Ascending aorta (tissue), 2 donors: Measurements from ENCODE around the gene TLR9. TPM values are rescaled to one million over a fixed set of nuclear protein-coding genes. Genes with fewer than 3 reads are reported as not detected.

ENCODE experiments used
- DNase-seq, 2 donors: peaks; one replicate each; pipeline ENCODE4 v3.0.0-alpha.2; 2019; ENCODE audit warnings: low spot score in 2 of 2
- H3K27ac ChIP-seq, 2 donors: fragments of 200-600 bp; sonication (generic); one replicate each; pipeline ENCODE4 v1.5.1; 2016 to 2017; ENCODE audit warnings: mild to moderate bottlenecking in 1 of 2
- H3K27me3 ChIP-seq: fragments of 200-600 bp; sonication (generic); one replicate; pipeline ENCODE4 v1.5.1; 2017
- H3K36me3 ChIP-seq, 2 donors: fragments of 200-600 bp; sonication (generic); one replicate each; pipeline ENCODE4 v1.5.1; 2016
- H3K4me1 ChIP-seq, 2 donors: fragments of 200-600 bp; sonication (generic); one replicate each; pipeline ENCODE4 v1.5.1; 2016 to 2017; ENCODE audit warnings: mild to moderate bottlenecking in 1 of 2
- H3K4me3 ChIP-seq, 2 donors: fragments of 200-600 bp; sonication (generic); one replicate each; pipeline ENCODE4 v1.5.1; 2016 to 2017; ENCODE audit warnings: mild to moderate bottlenecking in 1 of 2
- H3K9me3 ChIP-seq, 2 donors: fragments of 200-600 bp; sonication (generic); one replicate each; pipeline ENCODE4 v1.5.1; 2016
- intact Hi-C: fragments of 100-400 bp; cut with DNase I; formaldehyde crosslinking; loops from one replicate; pipeline ENCODE4 v1.15.1; 2023
- total RNA-seq: library from RNA; depleted of rRNA; stranded (reverse); fragments of >200 nt; gene quantifications from one replicate; pipeline ENCODE4 v1.1.0, GENCODE V29; 2016
- TF ChIP-seq, protein P1 (sequence below), 3 experiments: fragments of 200-600 bp in 2 of 3; fragments of 450-650 bp in 1 of 3; sonication (generic) in 2 of 3; IDR thresholded peaks; one replicate each; pipeline ENCODE4 v1.5.1; 2016 to 2019; ENCODE audit warnings: antibody characterized with exemption in 3 of 3, mild to moderate bottlenecking in 1 of 3, moderate library complexity in 1 of 3

The TLR9 gene
- total RNA-seq, 1 donor from 2014 or later, result not detected

DNA sequence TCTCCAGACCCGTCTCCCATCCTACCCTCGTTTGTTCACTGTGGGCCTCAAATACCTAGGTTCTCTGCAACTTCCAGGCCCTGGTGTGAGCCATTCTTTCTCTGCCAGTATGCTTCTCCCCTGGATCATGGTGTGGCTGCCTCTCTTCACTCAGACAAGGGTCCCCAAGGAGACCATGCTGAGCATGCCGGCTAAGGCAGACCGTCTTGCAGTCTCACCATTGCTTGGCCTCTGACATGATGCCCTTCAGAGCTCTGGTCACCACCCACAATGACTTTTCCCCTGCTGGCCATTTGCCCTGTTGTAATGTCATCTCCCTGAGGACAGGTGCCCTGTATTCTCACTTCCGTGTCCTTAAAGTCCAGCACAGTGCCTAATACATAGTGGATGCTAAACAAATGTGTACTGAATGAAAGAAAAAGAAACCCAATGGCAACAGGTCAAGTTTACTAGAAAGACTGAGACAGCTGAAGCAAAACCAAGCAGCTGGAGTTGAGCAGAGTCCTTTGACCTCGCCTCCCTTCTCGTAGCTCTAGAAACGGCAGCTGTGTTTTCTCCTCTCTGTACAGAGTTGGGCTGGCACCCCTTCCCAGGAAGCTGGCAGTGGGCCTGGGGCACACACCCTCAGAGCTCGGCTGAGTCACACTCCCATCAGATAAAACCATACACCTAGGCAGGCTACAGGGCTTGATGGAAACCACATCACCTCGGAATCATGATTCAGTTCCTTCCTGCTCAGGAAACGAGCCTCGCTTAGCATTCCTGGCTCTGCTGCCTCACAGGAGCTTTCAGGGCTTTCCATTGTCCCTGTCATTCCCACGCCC lies 8.6 kb downstream of the TLR9 start:
- H3K27ac ChIP-seq, result peak overlapping the region; percentile 7 to 43
- no peaks in the 10 kb centered on the region for H3K27me3 ChIP-seq
- H3K9me3 ChIP-seq, result no peaks in the 10 kb centered on the region
- DNase-seq, result no peak
- H3K36me3 ChIP-seq, result peaks cover 36 to 40% of the 10 kb centered on the region in 2 donors
- intact Hi-C loops, result no loop called here
- TF ChIP-seq, protein P1, sequence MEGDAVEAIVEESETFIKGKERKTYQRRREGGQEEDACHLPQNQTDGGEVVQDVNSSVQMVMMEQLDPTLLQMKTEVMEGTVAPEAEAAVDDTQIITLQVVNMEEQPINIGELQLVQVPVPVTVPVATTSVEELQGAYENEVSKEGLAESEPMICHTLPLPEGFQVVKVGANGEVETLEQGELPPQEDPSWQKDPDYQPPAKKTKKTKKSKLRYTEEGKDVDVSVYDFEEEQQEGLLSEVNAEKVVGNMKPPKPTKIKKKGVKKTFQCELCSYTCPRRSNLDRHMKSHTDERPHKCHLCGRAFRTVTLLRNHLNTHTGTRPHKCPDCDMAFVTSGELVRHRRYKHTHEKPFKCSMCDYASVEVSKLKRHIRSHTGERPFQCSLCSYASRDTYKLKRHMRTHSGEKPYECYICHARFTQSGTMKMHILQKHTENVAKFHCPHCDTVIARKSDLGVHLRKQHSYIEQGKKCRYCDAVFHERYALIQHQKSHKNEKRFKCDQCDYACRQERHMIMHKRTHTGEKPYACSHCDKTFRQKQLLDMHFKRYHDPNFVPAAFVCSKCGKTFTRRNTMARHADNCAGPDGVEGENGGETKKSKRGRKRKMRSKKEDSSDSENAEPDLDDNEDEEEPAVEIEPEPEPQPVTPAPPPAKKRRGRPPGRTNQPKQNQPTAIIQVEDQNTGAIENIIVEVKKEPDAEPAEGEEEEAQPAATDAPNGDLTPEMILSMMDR (IDR thresholded peaks at IDR 0.05), result no peak
- peaks cover 0 to 16% of the 10 kb centered on the region in 2 donors for H3K4me1 ChIP-seq
- H3K4me3 ChIP-seq, result no peak overlapping the region

DNA sequence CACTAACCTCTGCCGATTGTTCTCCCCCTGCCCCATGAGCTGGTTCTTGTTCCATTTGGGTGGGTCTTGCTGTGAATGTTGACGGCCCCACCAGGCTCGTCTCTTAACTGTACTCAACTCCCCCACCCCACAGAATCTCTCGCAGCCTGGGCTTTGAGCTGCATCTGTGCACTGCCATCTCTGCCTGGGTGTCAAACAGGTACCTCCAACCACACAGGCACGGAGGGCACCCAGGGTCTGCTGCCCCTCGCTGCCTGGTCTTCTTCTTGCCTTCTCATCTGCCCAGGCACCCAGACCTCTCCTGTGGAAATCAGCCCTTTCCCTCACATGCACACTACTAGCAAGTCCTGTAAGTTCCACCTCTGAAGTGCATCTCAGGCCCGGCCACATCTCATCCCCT lies 10.1 kb downstream of the TLR9 start:
- H3K27me3 ChIP-seq, result no peaks in the 10 kb centered on the region
- H3K4me1 ChIP-seq, result peaks cover 0 to 13% of the 10 kb centered on the region in 2 donors
- H3K36me3 ChIP-seq, result peaks cover 49 to 54% of the 10 kb centered on the region in 2 donors
- intact Hi-C loops, result no loop called here
- TF ChIP-seq, protein P1 (IDR thresholded peaks at IDR 0.05), result no peak
- no peak overlapping the region for H3K27ac ChIP-seq
- H3K9me3 ChIP-seq, result no peaks in the 10 kb centered on the region
- DNase-seq, result no peak
- H3K4me3 ChIP-seq, result no peak overlapping the region

DNA sequence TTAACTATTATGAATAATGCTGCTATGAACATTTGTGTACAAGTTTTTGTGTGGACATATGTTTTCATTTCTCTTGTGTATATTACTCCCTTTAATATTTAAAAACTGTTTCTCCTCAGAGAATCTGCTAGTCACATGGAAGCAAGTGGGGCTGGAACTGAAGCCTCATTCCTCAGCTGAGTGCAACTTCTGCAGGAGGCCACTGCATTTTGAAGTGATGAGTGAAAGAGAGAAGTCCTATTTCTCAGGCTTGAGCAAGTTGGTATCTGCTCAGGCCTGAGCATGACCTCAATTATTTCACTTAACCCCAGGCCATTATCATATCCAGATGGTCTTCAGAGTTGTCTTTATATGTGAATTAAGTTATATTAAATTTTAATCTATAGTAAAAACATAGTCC lies 11.5 kb downstream of the TLR9 start:
- TF ChIP-seq, protein P1 (IDR thresholded peaks at IDR 0.05), result no peak
- Histone ChIP-seq H3K9me3 (no peaks in the 10 kb centered on the region), H3K4me1 (peaks cover 0 to 13% of the 10 kb centered on the region in 2 donors), H3K27ac (no peak overlapping the region), H3K4me3 (no peak overlapping the region), H3K27me3 (no peaks in the 10 kb centered on the region), H3K36me3 (peaks cover 58 to 69% of the 10 kb centered on the region in 2 donors)
- no peak for DNase-seq
- intact Hi-C loops, result no loop called here

DNA sequence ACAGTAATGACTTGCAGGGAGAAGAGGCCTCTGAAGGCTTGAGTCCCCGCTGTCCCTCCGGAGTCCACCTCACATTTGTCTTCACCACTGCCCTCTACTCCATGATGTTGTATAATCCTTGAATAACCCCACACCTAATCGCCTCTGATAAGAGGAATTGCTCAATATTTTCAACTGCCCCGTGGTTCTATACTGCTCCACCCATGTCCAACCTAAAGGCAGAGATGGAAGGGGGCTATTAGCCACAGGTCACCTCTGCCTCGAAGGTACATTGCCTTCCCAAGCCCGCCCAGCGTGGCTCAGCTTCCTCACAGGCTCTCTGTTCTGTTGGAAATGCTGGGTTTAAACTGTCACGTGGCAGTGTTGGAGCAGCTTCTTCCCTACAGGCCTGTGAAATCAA lies 12.4 kb downstream of the TLR9 start:
- intact Hi-C loops, result no loop called here
- Histone ChIP-seq H3K27ac (no peak overlapping the region), H3K36me3 (peaks cover 67 to 78% of the 10 kb centered on the region in 2 donors), H3K4me1 (peaks cover 0 to 13% of the 10 kb centered on the region in 2 donors), H3K27me3 (no peaks in the 10 kb centered on the region), H3K4me3 (no peak overlapping the region), H3K9me3 (no peaks in the 10 kb centered on the region)
- TF ChIP-seq, protein P1 (IDR thresholded peaks at IDR 0.05), result no peak
- DNase-seq, result no peak

DNA sequence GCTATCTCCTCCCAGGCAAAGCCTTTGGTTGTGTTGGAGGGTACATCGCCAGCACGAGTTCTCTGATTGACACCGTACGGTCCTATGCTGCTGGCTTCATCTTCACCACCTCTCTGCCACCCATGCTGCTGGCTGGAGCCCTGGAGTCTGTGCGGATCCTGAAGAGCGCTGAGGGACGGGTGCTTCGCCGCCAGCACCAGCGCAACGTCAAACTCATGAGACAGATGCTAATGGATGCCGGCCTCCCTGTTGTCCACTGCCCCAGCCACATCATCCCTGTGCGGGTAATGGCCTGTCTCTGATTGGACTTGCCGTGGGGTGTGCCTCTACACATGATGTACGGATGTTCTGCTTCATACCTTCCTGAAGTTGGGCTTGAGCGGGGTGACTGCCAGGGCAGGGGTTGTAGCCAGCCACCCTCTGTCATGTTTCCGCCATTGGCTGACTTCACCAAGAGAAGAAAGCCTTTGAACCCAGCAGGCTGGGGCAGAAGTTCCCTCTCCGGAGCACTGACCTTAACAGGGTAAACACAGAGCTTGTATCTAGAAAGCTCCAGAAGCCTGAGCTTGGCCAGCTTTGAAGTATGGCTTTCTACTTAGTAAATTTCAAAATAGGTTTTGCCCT lies 14.1 kb downstream of the TLR9 start:
- no peak overlapping the region for H3K4me3 ChIP-seq

More for the DNA sequence above, 14.1 kb downstream of the TLR9 start:
- TF ChIP-seq, protein P1 (IDR thresholded peaks at IDR 0.05), result no peak
- Histone ChIP-seq H3K27ac (no peak overlapping the region), H3K27me3 (no peaks in the 10 kb centered on the region), H3K4me1 (peaks cover 0 to 3% of the 10 kb centered on the region in 2 donors), H3K36me3 (peaks cover 83 to 91% of the 10 kb centered on the region in 2 donors), H3K9me3 (no peaks in the 10 kb centered on the region)
- no peak for DNase-seq
- intact Hi-C loops, result no loop called here
